Lower lobe of right lung (tissue), 2 donors: ENCODE data around the gene RET. TPM values are rescaled to one million over a fixed set of nuclear protein-coding genes. Genes with fewer than 3 reads are reported as not detected.

ENCODE experiments used
- ATAC-seq, 2 donors: fragments of 200-7000 bp; cut with Tn5 transposase; one replicate each; pipeline ENCODE4 v1.9.1; 2020 to 2022; ENCODE audit warnings: mild to moderate bottlenecking in 2 of 2, moderate library complexity in 2 of 2
- DNase-seq: peaks from one replicate; pipeline ENCODE4 v3.0.0-alpha.2; 2020
- H3K27ac ChIP-seq: fragments of 200-600 bp; one replicate; pipeline ENCODE4 v1.8.0; 2022
- H3K27me3 ChIP-seq: fragments of 200-600 bp; one replicate; pipeline ENCODE4 v1.8.0; 2022; ENCODE audit warnings: low read depth
- H3K36me3 ChIP-seq: fragments of 200-600 bp; one replicate; pipeline ENCODE4 v1.8.0; 2022; ENCODE audit warnings: mild to moderate bottlenecking
- H3K4me1 ChIP-seq: fragments of 200-600 bp; one replicate; pipeline ENCODE4 v1.8.0; 2022
- H3K4me3 ChIP-seq: fragments of 200-600 bp; one replicate; pipeline ENCODE4 v1.8.0; 2022; ENCODE audit warnings: mild to moderate bottlenecking
- H3K9me3 ChIP-seq: fragments of 200-600 bp; one replicate; pipeline ENCODE4 v1.8.0; 2022
- intact Hi-C: fragments of 100-400 bp; cut with DNase I; formaldehyde crosslinking; loops from one replicate; pipeline ENCODE4 v1.11.0; 2022
- total RNA-seq: library from RNA; stranded (reverse); fragmentation: NEBNext Ultra II Directional; extraction: Animal tissue kit (Norgen Biotek cat#: 25700); gene quantifications from one replicate; pipeline ENCODE4 v1.2.1, GENCODE V29; 2021
- TF ChIP-seq, protein P1 (sequence below): fragments of 200-600 bp; IDR thresholded peaks from one replicate; pipeline ENCODE4 v1.8.0; 2022; ENCODE audit warnings: antibody characterized with exemption, mild to moderate bottlenecking
- donor health status: DM: no; HTN: yes; CAD: no; lungs with severe emphysema.

Gene RET
- total RNA-seq, 1 donor from 2014 or later: 0.68 TPM

DNA sequence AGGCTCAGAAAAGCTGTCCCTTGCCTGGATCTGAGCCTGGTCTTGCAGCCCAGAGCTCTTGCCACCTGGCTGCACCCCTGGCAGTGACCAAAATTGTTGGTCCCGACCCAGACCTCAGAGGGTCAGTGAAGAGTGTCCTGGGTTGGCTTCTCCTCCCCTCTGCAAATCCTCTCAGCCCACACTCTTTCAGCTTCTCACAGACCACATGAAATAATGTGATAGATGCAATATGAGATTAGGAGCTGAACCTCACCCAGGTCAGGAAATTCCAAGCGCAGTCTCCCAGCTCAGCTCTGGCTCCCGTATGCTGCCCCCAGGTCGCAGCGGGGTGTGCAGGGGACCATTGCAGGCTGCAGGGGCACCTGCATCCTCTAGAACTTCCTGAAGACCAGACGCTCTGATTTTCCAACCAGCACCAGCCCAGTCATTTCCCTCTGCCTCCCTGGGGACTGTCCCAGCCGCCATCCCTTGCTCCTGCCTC is 19.6 kb upstream of the RET start:
- intact Hi-C loops: no loop called here
- no peak overlapping the region for H3K27ac ChIP-seq
- no peak overlapping the region for H3K4me3 ChIP-seq

DNA sequence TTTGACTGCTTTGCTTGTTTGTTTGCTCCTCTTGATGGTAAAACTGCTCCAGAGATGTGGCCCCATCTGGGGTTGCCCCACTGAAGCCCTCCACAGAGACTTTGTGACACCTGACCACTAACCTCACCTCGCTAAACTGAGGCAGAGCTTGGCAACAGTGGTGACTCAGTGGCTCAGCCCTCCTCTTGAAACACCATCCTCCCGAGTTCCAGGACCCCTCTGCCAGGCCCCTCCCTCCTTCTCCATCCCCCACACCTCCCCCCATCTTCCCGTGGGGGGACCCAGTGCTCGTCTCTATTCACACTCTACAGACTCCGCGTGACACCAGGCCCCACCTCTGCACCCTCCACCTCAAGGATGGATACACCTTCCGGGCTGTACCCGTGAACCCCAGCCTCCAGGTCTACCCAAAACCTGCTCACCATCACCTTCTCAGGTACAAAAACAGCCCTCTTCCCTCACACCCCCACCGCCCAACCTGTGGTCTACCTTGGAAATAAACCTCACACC is 19.0 kb upstream of the RET start:
- Histone ChIP-seq H3K9me3 (no peaks in the 10 kb centered on the region), H3K36me3 (no peaks in the 10 kb centered on the region), H3K27ac (no peak overlapping the region), H3K4me1 (no peaks in the 10 kb centered on the region), H3K27me3 (peaks cover 9% of the 10 kb centered on the region), H3K4me3 (no peak overlapping the region)
- intact Hi-C loops: no loop called here
- peak; percentile 19 for DNase-seq
- TF ChIP-seq, protein P1, sequence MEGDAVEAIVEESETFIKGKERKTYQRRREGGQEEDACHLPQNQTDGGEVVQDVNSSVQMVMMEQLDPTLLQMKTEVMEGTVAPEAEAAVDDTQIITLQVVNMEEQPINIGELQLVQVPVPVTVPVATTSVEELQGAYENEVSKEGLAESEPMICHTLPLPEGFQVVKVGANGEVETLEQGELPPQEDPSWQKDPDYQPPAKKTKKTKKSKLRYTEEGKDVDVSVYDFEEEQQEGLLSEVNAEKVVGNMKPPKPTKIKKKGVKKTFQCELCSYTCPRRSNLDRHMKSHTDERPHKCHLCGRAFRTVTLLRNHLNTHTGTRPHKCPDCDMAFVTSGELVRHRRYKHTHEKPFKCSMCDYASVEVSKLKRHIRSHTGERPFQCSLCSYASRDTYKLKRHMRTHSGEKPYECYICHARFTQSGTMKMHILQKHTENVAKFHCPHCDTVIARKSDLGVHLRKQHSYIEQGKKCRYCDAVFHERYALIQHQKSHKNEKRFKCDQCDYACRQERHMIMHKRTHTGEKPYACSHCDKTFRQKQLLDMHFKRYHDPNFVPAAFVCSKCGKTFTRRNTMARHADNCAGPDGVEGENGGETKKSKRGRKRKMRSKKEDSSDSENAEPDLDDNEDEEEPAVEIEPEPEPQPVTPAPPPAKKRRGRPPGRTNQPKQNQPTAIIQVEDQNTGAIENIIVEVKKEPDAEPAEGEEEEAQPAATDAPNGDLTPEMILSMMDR: no peak
- no peak for ATAC-seq

More for the DNA sequence above, 19.6 kb upstream of the RET start:
- H3K9me3 ChIP-seq: no peaks in the 10 kb centered on the region
- peaks cover 9% of the 10 kb centered on the region for H3K27me3 ChIP-seq
- TF ChIP-seq, protein P1: no peak
- H3K4me1 ChIP-seq: no peaks in the 10 kb centered on the region
- DNase-seq (peak; percentile 14), ATAC-seq (no peak)
- no peaks in the 10 kb centered on the region for H3K36me3 ChIP-seq

DNA sequence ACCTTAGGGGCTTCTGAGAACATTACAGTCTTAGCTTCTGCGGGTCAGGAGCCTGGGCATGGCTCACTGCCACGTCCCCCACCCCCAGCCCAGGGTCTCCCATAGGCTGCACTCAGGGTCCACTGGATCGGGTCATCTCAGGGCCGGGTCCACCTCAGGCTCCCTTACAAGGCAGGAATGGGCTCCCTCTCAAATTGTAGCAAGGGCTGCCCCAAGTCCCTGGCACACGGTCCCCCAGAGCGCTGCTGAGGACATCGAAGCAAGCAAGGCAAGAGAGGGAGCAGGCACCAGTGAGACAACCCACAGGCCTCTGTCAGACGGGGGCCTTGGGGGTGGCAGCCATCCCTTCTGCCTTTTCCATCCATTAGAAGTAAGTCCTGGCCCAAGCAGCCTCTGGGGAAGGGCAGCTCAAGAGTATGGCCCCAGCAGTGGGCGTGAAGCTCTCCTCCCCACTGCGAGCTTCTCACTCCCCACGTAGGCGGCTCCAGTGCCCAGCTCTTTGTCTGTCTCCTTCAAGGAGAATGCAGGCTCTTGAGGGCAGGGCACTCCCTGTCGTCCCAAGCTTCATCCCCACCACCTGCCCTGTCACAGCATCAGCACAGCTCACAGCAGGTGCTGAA is 18.0 kb upstream of the RET start:
- H3K9me3 ChIP-seq: no peaks in the 10 kb centered on the region
- no peak overlapping the region for H3K27ac ChIP-seq
- TF ChIP-seq, protein P1: no peak
- DNase-seq (peak; percentile 32), ATAC-seq (no peak)
- H3K27me3 ChIP-seq: peaks cover 9% of the 10 kb centered on the region
- H3K36me3 ChIP-seq: no peaks in the 10 kb centered on the region
- no peaks in the 10 kb centered on the region for H3K4me1 ChIP-seq
- intact Hi-C loops: no loop called here
- H3K4me3 ChIP-seq: no peak overlapping the region

DNA sequence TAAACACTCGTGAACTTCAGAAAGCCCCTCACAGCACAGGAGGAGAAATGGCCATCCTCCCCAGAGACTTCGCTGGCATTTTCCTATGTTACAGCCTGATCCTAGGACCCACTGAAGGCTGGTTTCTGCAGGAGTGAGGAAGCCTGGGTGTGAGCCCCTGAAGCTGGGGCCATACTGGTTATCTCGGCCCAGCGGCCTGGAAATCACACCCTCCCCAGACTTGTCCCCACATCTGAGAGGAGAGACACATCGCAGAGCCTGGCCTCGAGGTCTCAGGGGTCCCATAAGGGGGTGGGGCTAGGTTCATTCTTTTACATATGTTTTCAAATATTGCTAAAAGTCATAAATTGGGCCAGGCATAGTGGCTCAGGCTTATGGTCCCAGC is 17.5 kb upstream of the RET start:
- peak; percentile 24 for DNase-seq
- intact Hi-C loops: no loop called here
- H3K27me3 ChIP-seq: peaks cover 9% of the 10 kb centered on the region
- H3K27ac ChIP-seq: no peak overlapping the region
- no peak for ATAC-seq
- TF ChIP-seq, protein P1: no peak
- no peaks in the 10 kb centered on the region for H3K36me3 ChIP-seq
- H3K9me3 ChIP-seq: no peaks in the 10 kb centered on the region
- H3K4me1 ChIP-seq: no peaks in the 10 kb centered on the region
- H3K4me3 ChIP-seq: no peak overlapping the region

DNA sequence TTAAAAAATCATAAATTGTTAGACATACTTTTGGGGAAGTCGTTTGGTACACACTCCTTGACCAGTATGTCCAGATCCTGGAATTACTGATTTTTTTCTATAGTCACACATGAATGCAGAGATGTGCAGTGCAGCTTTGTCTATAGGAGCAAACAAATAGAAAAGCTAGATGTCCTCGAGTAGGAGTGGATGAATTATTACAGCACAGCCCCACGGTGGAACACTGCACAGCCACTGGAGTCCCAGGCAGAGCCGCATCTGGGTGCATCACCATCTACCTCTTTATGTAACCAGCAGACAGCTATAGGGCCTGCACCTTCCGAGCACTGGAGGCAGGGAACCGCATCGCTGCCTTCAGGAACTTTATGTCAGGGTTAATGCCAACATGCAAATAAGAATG is 17.0 kb upstream of the RET start:
- no peaks in the 10 kb centered on the region for H3K36me3 ChIP-seq
- intact Hi-C loops: no loop called here
- ATAC-seq (no peak), DNase-seq (peak; percentile 25)
- no peaks in the 10 kb centered on the region for H3K9me3 ChIP-seq
- peaks cover 9% of the 10 kb centered on the region for H3K27me3 ChIP-seq
- TF ChIP-seq, protein P1: no peak
- H3K4me1 ChIP-seq: no peaks in the 10 kb centered on the region
- no peak overlapping the region for H3K27ac ChIP-seq
- no peak overlapping the region for H3K4me3 ChIP-seq
